H1 (cell line): ENCODE measurements around the gene CRTAC1.

Source experiments
- ATF3 ChIP-seq: IDR thresholded peaks from 2 replicates; pipeline ENCODE4 v1.6.1; 2011; ENCODE audit warnings: low read depth, mild to moderate bottlenecking, low read length; ENCODE audit not compliant: insufficient read depth
- EZH2 ChIP-seq: fragments of 200-600 bp; sonication (generic); IDR thresholded peaks from 2 replicates; pipeline ENCODE4 v1.7.1; 2012; ENCODE audit warnings: low read depth, mild to moderate bottlenecking, moderate library complexity, low read length, inconsistent platforms; ENCODE audit not compliant: severe bottlenecking
- KDM5A ChIP-seq: fragments of 200-600 bp; IDR thresholded peaks from 2 replicates; pipeline ENCODE4 v1.7.1; 2012; ENCODE audit warnings: mild to moderate bottlenecking, low read length, inconsistent platforms, mixed read lengths
- POLR2AphosphoS5 ChIP-seq: IDR thresholded peaks from 2 replicates; pipeline ENCODE4 v1.6.1; 2011; ENCODE audit warnings: low read depth, low read length
- SP1 ChIP-seq: IDR thresholded peaks from 2 replicates; pipeline ENCODE4 v1.6.1; 2011; ENCODE audit warnings: low read depth, low read length
- SUZ12 ChIP-seq: fragments of 200-600 bp; sonication (generic); IDR thresholded peaks from 2 replicates; pipeline ENCODE4 v1.6.1; 2012; ENCODE audit warnings: mild to moderate bottlenecking, inconsistent platforms, low read length, moderate library complexity, mixed read lengths
- TCF12 ChIP-seq: IDR thresholded peaks from 2 replicates; pipeline ENCODE4 v1.6.1; 2011; ENCODE audit warnings: low read depth, mild to moderate bottlenecking, low read length

- TF ChIP-seq EZH2 (no peak), TCF12 (no peak), ATF3 (no peak), SP1 (no peak), KDM5A (no peak), SUZ12 (no peak), POLR2AphosphoS5 (no peak)
Measured at GRCh38 chr10:97879241-97879640, 151.2 kb downstream of the CRTAC1 start.
